ENCODE results near the gene PIGU.
"Not testable (repeated sequence)": the region's sequence is repeated elsewhere in the genome, so short reads cannot be mapped to it uniquely, and the experiment has no call there.

PIGU gene

GRCh38 chr20:34661811-34662210 lies 15.1 kb downstream of the PIGU start:
- not testable (repeated sequence) for DNase-seq

GRCh38 chr20:34658654-34659053 lies 18.2 kb downstream of the PIGU start:
- DNase-seq, result not testable (repeated sequence)

GRCh38 chr20:34654207-34654744 lies 22.6 kb downstream of the PIGU start:
- DNase-seq, result no peak

GRCh38 chr20:34651200-34651599 lies 25.7 kb downstream of the PIGU start:
- no peak for DNase-seq

DNA sequence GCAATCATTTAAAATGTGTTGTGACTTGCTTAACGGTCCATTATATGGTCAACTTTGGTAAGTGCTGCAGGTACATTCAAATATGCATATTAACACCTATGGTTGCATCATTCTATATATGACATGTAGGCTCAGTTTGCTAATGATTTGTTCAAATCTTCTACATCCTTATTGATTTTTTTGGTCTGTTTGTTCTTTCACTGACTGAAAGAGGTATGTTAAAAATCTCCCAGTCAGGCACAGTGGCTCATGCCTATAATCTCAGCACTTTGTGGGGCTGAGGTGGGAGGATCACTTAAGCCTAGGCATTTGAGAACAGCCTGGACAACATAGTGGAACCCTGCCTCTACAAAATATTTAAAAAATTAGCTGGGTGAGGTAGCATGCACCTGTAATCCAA lies 29.2 kb downstream of the PIGU start:
- no peak for DNase-seq

GRCh38 chr20:34644951-34645350 lies 31.9 kb downstream of the PIGU start:
- no peak for DNase-seq

GRCh38 chr20:34644345-34644744 lies 32.5 kb downstream of the PIGU start:
- no peak for DNase-seq

DNA sequence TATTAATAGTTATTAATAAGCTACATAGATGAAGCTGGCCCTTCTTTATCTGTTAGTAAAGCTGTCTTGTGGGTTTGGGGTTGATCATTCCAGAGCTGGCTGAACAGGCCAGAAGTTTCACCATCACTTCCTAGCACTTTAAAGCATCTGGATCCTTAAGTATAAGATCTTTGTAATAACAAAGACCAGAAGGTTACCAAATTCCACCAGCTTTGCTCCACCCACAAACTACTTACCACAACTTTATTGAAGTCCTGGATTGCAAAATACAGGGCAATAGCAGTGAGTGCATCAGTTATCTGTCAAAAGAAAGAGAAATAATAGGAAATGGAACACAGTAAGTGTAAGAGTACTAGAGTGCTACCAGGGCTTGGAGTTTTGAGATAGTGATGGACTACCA lies 33.0 kb downstream of the PIGU start:
- DNase-seq, result no peak

GRCh38 chr20:34642009-34642408 lies 34.9 kb downstream of the PIGU start:
- no peak for DNase-seq

DNA sequence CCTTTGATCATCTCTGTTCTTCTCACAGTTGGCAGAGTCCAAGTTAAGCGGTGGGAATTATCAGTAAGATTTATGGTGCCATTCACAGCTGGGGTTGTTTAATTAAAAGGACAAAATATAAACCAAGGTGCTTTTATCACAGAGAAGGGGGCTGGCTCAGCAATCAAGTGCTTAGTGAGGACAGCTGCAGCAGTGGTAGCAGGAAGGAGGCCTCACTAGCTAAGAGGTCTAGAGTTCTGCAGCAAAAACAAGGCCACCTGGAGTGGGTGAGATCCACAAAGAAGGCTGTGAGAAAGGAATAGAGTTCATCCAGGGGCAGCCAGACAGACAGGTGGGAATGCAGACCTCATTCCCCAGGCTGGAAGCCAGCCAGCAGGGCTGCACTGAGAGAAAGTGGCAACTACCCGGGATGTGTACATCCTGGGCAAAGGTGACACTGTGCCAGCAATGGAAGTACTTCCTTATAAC lies 37.1 kb downstream of the PIGU start:
- DNase-seq, result peak; percentile 93

DNA sequence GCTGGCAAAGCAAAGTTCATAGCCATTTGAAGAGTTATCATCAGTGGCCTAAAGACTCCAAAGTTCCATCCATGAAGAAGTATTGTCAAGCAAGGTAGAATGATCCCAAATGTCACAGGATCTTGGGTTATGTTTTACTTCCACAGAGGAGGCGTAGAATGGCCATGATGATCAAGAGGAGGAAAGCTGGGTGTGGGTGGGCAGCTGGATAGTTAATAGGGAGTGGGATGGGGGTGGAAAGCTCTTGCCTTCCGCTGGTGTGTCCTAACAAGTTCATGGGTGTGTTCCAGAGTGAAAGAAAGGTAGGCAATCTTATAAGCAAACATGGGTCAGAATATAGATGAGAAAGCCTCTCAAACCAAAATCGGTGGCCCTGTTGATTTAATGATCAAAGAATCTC lies 38.4 kb downstream of the PIGU start:
- no peak for DNase-seq

DNA sequence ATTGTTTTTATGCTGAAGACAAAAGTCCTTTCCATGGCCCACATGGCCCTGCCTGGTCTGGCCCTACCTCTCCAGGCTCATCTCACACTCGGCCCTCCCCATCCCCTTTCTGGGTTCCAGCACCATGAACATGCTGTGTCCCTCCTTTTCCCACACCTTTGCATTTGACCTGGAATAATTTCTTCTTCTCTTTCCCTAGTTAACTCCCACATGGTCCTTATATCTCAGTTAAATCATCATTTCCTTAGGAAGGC lies 38.9 kb downstream of the PIGU start:
- no peak for DNase-seq

DNA sequence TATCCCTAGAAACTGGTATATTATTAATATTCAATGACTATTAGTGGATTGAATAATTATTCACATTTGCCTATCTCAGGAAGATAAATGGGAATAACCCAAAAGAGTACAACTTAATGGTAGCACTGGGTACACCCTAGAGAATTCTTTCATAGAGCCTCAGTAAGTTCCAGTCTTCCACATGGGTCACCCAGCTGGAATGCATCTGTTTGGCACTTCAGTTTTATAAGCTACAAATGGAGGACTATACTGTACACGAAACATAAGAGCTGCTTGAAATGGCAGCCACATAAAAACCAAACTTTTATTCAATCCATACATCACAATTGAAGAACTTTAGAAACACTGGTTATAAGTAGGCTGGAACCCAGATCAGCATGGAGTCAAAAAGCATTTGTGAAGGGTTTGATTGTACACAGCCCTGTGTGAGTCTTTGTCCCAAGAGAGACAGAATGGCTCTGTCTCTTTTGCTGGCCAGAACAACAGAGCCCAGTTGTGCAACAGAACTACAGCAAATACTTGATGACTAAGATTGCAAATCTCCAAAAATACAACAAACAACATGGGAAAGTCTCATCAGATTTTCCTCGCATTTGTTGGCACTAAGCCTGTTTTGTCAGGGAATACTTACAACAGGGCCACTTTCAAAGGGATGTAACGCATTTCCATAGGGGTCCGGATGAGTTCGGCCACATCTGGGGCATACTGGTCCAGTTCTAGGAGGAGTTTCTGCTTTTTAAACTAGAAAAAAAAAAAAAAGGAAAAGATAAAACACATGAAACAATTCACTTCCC lies 39.5 kb downstream of the PIGU start:
- DNase-seq, result no peak

- no peak for DNase-seq
These were observed 40.2 kb downstream of the PIGU start for GRCh38 chr20:34636648-34637047.

- DNase-seq, result no peak
These were observed 42.5 kb downstream of the PIGU start for GRCh38 chr20:34634392-34634791.

GRCh38 chr20:34632870-34633452 lies 43.9 kb downstream of the PIGU start:
- DNase-seq, result no peak

DNA sequence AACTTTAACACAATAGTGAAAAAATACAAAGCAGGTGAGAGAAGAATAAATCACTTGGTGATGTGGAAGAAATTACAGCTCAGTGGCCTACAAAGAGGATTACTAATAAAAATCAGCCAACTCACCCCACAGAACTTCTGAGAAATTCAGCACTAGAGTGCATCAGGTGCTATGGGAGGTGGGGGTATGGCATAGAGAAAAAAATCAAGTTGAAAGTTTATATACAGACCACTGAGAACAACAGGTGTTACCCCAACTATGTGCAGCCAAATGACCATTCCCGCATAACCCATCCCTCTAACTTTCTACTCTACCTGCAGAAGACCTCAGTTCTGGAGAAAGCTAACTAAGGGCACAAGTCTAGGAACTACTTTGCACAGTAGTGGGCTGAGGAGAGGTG lies 47.0 kb downstream of the PIGU start:
- no peak for DNase-seq

DNA sequence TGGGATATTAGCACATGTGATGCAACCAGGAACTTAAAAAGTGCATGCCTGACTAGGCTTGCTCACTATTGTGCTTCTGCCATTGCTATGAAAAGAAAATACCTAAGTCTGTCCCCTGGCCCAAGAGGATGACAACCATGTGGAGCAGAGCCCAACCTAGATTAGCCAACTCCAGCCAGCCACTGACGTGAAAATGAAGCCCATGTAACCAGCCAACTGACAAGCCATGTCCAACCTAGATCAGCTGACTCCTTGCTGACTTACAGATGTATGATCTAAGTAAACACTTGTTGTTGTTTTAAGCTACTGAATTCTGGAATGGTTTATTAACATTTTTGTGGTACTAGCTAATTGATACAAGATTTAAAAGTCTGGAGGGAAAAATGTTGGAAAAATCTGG lies 47.5 kb downstream of the PIGU start:
- no peak for DNase-seq

- no peak for DNase-seq
These were observed 48.9 kb downstream of the PIGU start for GRCh38 chr20:34628026-34628425.

GRCh38 chr20:34627458-34627857 lies 49.4 kb downstream of the PIGU start:
- no peak for DNase-seq

- DNase-seq, result no peak
These were observed 49.9 kb downstream of the PIGU start for GRCh38 chr20:34626992-34627391.

DNA sequence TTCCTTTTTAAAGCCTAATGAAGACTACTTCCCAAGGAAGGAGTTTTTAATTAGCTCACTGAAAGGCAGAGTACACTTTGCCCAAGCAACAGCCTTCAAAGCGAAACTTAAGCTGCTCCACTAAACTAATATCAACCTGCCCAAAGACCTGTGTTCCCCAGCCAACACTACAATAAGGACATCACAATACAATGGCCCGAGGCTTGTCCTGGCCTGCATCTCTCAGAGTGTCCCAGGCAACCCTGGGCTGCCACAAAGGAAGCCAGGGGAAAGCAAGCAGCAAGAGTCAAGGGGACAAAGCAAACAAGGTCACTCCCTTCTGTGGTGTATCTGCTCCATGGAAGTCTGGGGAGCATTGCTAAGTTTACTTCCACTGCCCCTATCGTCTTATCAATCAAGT lies 52.3 kb downstream of the PIGU start:
- DNase-seq, result no peak

DNA sequence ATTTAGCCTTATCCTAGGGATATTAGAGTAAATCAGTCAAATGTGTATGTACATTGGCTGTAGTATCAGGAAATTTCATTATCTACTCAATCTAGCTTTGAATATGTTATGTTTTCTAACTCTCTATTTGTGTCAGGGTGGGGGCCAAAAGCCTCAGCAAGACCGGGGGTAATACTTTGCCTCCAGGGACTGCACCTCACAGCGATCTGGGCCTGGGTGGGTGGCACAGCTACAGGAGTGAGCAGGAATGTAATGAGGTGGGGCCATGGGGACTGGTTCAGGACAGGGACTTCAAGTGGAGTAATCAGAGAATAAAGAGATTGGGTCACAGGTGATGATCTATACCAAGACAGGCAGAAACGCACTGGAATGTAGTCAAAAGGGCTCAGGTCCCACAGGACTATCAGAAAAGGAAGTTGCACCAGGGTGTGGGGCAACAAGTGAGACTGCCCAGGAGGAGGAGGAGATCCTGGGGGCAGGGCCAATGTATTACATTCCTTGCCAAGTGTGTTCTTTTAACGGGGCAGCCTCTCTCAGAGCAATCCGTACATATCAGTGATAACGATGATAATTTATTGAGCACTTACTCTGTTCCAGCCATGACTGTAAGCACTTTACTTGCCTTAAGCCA lies 54.0 kb downstream of the PIGU start:
- no peak for DNase-seq

All from DMS 273 treated with DMSO at 0.1 percent for 48 hours (cell line).